Hepatocyte (in vitro differentiated cells): Measurements from ENCODE around the gene SAP30L. TPM values are rescaled to one million over a fixed set of nuclear protein-coding genes. Genes with fewer than 3 reads are reported as not detected.

Source experiments
- DNase-seq: peaks from one replicate; pipeline ENCODE4 v3.0.0-alpha.2; 2016; ENCODE audit warnings: low spot score
- H2AFZ ChIP-seq: fragments of 200-600 bp; sonication (generic); 2 replicates; pipeline ENCODE4 v1.6.0; 2016; ENCODE audit warnings: antibody characterized with exemption, mild to moderate bottlenecking
- H3K27ac ChIP-seq: fragments of 200-600 bp; sonication (generic); 2 replicates; pipeline ENCODE4 v1.5.1; 2016; ENCODE audit warnings: mild to moderate bottlenecking
- H3K27me3 ChIP-seq: fragments of 200-600 bp; sonication (generic); 2 replicates; pipeline ENCODE4 v1.6.1; 2016
- H3K36me3 ChIP-seq: fragments of 200-600 bp; sonication (generic); replicated peaks from 2 replicates; pipeline ENCODE4 v1.5.1; 2016; ENCODE audit warnings: low read depth; ENCODE audit not compliant: insufficient read depth
- H3K4me1 ChIP-seq: fragments of 200-600 bp; sonication (generic); 2 replicates; pipeline ENCODE4 v1.5.1; 2016; ENCODE audit warnings: mild to moderate bottlenecking, moderate library complexity; ENCODE audit not compliant: insufficient read depth
- H3K4me2 ChIP-seq: fragments of 200-600 bp; sonication (generic); 2 replicates; pipeline ENCODE4 v1.6.0; 2016
- H3K4me3 ChIP-seq: fragments of 200-600 bp; sonication (generic); 2 replicates; pipeline ENCODE4 v1.5.1; 2016; ENCODE audit warnings: mild to moderate bottlenecking
- H3K79me2 ChIP-seq: fragments of 200-600 bp; sonication (generic); 2 replicates; pipeline ENCODE4 v1.6.0; 2017; ENCODE audit warnings: mild to moderate bottlenecking
- H3K9me2 ChIP-seq: fragments of 200-600 bp; sonication (generic); replicated peaks from 2 replicates; pipeline ENCODE4 v1.6.0; 2017; ENCODE audit warnings: mild to moderate bottlenecking; ENCODE audit not compliant: insufficient read depth
- H3K9me3 ChIP-seq: fragments of 200-600 bp; sonication (generic); 2 replicates; pipeline ENCODE4 v1.5.1; 2016; ENCODE audit warnings: low read depth, mild to moderate bottlenecking
- H4K20me1 ChIP-seq: fragments of 200-600 bp; sonication (generic); 2 replicates; pipeline ENCODE4 v1.6.0; 2016; ENCODE audit warnings: mild to moderate bottlenecking; ENCODE audit not compliant: insufficient read depth, poor library complexity, severe bottlenecking
- EZH2 ChIP-seq: fragments of 200-600 bp; sonication (generic); IDR thresholded peaks from 2 replicates; pipeline ENCODE4 v1.6.1; 2016; ENCODE audit warnings: antibody characterized with exemption, mild to moderate bottlenecking, borderline replicate concordance
- EZH2phosphoT487 ChIP-seq: fragments of 200-600 bp; sonication (generic); IDR thresholded peaks from one replicate; pipeline ENCODE4 v1.6.1; 2018; ENCODE audit warnings: antibody characterized with exemption, mild to moderate bottlenecking, low read depth, moderate library complexity; ENCODE audit not compliant: unreplicated experiment, severe bottlenecking
- WGBS: methylation state at CpG from one replicate; pipeline ENCODE4 v1.1.6; 2016; ENCODE audit warnings: low lambda C conversion rate; ENCODE audit errors: missing lambda C conversion rate; 5-methylcytosine and 5-hydroxymethylcytosine counted together
- polyA plus RNA-seq: library from polyadenylated mRNA; unstranded; fragments of >200 nt; fragmentation: Nextera tagmentation; extraction: Ambion mirVana; gene quantifications from 2 replicates; pipeline ENCODE4 v1.2.1, GENCODE V29; 2016
- total RNA-seq: library from RNA; depleted of rRNA; stranded (reverse); fragments of >200 nt; gene quantifications from 2 replicates; pipeline ENCODE4 v1.2.3, GENCODE V29; 2014
- TF ChIP-seq, protein P1 (sequence below): fragments of 200-600 bp; sonication (generic); IDR thresholded peaks from 2 replicates; pipeline ENCODE4 v1.5.1; 2016; ENCODE audit warnings: antibody characterized with exemption, mild to moderate bottlenecking; ENCODE audit not compliant: poor library complexity

The SAP30L gene
- total and polyA plus RNA-seq, 2 experiments from 2014 or later, result 21.6 to 45.6 TPM

- H3K4me1 ChIP-seq, result peaks cover 46% of the 10 kb centered on the region
- H3K9me2 ChIP-seq, result no peaks in the 10 kb centered on the region
- no peaks in the 10 kb centered on the region for H3K79me2 ChIP-seq
- 11% methylated on average over 2 of the region's 2 CpGs for WGBS
- H3K27ac ChIP-seq, result no peak overlapping the region
- no peaks in the 10 kb centered on the region for H4K20me1 ChIP-seq
- H3K27me3 ChIP-seq, result peaks cover 81% of the 10 kb centered on the region
- H3K4me2 ChIP-seq, result peak overlapping the region; percentile 66
- no peak overlapping the region for H3K4me3 ChIP-seq
- no peak overlapping the region for H2AFZ ChIP-seq
- no peak for TF ChIP-seq EZH2phosphoT487
- TF ChIP-seq EZH2, result no peak
- TF ChIP-seq, protein P1, sequence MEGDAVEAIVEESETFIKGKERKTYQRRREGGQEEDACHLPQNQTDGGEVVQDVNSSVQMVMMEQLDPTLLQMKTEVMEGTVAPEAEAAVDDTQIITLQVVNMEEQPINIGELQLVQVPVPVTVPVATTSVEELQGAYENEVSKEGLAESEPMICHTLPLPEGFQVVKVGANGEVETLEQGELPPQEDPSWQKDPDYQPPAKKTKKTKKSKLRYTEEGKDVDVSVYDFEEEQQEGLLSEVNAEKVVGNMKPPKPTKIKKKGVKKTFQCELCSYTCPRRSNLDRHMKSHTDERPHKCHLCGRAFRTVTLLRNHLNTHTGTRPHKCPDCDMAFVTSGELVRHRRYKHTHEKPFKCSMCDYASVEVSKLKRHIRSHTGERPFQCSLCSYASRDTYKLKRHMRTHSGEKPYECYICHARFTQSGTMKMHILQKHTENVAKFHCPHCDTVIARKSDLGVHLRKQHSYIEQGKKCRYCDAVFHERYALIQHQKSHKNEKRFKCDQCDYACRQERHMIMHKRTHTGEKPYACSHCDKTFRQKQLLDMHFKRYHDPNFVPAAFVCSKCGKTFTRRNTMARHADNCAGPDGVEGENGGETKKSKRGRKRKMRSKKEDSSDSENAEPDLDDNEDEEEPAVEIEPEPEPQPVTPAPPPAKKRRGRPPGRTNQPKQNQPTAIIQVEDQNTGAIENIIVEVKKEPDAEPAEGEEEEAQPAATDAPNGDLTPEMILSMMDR, result no peak
- H3K9me3 ChIP-seq, result no peaks in the 10 kb centered on the region
- no peaks in the 10 kb centered on the region for H3K36me3 ChIP-seq
- no peak for DNase-seq
Measured at GRCh38 chr5:154485096-154485491, 39.3 kb downstream of the SAP30L start.

- no peak for DNase-seq
- Histone ChIP-seq H3K4me2 (peak overlapping the region; percentile 28), H3K27ac (no peak overlapping the region), H3K27me3 (peaks cover 72% of the 10 kb centered on the region), H3K36me3 (no peaks in the 10 kb centered on the region), H3K79me2 (no peaks in the 10 kb centered on the region), H4K20me1 (no peaks in the 10 kb centered on the region), H3K4me3 (no peak overlapping the region), H3K4me1 (peaks cover 45% of the 10 kb centered on the region), H3K9me3 (no peaks in the 10 kb centered on the region), H2AFZ (no peak overlapping the region), H3K9me2 (no peaks in the 10 kb centered on the region)
- WGBS, result 14% methylated on average over 6 of the region's 6 CpGs
- TF ChIP-seq, protein P1, result no peak
- TF ChIP-seq EZH2 (no peak), EZH2phosphoT487 (no peak)
Measured at GRCh38 chr5:154485850-154486426, 40.1 kb downstream of the SAP30L start.

- H2AFZ ChIP-seq, result no peak overlapping the region
- DNase-seq, result peak; percentile 52
- no peaks in the 10 kb centered on the region for H3K9me2 ChIP-seq
- H3K4me2 ChIP-seq, result peak overlapping the region; percentile 28
- TF ChIP-seq EZH2phosphoT487 (peak; percentile 35), EZH2 (no peak)
- TF ChIP-seq, protein P1, result no peak
- H4K20me1 ChIP-seq, result no peaks in the 10 kb centered on the region
- H3K4me3 ChIP-seq, result no peak overlapping the region
- peaks cover 67% of the 10 kb centered on the region for H3K27me3 ChIP-seq
- H3K27ac ChIP-seq, result peak overlapping the region; percentile 27
- H3K4me1 ChIP-seq, result peaks cover 45% of the 10 kb centered on the region
- H3K79me2 ChIP-seq, result no peaks in the 10 kb centered on the region
- H3K9me3 ChIP-seq, result no peaks in the 10 kb centered on the region
- H3K36me3 ChIP-seq, result no peaks in the 10 kb centered on the region
- 12% methylated on average over 4 of the region's 4 CpGs for whole genome bisulfite sequencing
Measured at GRCh38 chr5:154486427-154486866, 40.6 kb downstream of the SAP30L start.
